WTC11 (cell line): ENCODE data around the gene GBP7. TPM values are rescaled to one million over a fixed set of nuclear protein-coding genes. Genes with fewer than 3 reads are reported as not detected.

Experiments
- ATAC-seq: fragments of 200-7000 bp; cut with Tn5 transposase; 2 replicates; pipeline ENCODE4 v1.10.0; 2021; ENCODE audit warnings: mild to moderate bottlenecking, moderate library complexity
- CTCF ChIA-PET: fragments of 300-600 bp; sonication (Branson Sonifier 250); formaldehyde crosslinking; loops from one replicate; lab custom pipeline; 2021; ENCODE audit warnings: antibody characterized with exemption; lab: Charles Lee
- POLR2A ChIA-PET: fragments of 350-600 bp; sonication (Branson Sonifier 250); formaldehyde crosslinking; loops from one replicate; lab custom pipeline; 2021; ENCODE audit warnings: antibody characterized with exemption; lab: Charles Lee
- DNase-seq: peaks from one replicate; pipeline ENCODE4 v3.0.0; 2021; ENCODE audit warnings: low spot score
- H3K27ac Mint-ChIP-seq: 2 replicates; pipeline ENCODE4 v1.8.0; 2021; ENCODE audit warnings: mixed read lengths
- H3K27me3 Mint-ChIP-seq: 2 replicates; pipeline ENCODE4 v1.8.0; 2021; ENCODE audit warnings: low read depth, mild to moderate bottlenecking, moderate library complexity, mixed read lengths
- H3K36me3 Mint-ChIP-seq: 2 replicates; pipeline ENCODE4 v1.8.0; 2021; ENCODE audit warnings: mixed read lengths
- H3K4me1 Mint-ChIP-seq: 2 replicates; pipeline ENCODE4 v1.8.0; 2022; ENCODE audit warnings: mixed read lengths
- H3K4me3 Mint-ChIP-seq: 2 replicates; pipeline ENCODE4 v1.8.0; 2021; ENCODE audit warnings: mild to moderate bottlenecking, moderate library complexity, mixed read lengths
- H3K9me3 Mint-ChIP-seq: 2 replicates; pipeline ENCODE4 v1.8.0; 2021; ENCODE audit warnings: mixed read lengths
- CREM ChIP-seq: sonication (generic); formaldehyde crosslinking; IDR thresholded peaks from 2 replicates; pipeline ENCODE4 v1.8.1; 2022; ENCODE audit warnings: mild to moderate bottlenecking, missing genetic modification reagents, moderate library complexity
- GABPB1 ChIP-seq: sonication (generic); formaldehyde crosslinking; IDR thresholded peaks from 2 replicates; pipeline ENCODE4 v1.8.1; 2023; ENCODE audit warnings: mild to moderate bottlenecking, missing genetic modification reagents
- NR1H2 ChIP-seq: sonication (generic); formaldehyde crosslinking; IDR thresholded peaks from 2 replicates; pipeline ENCODE4 v1.9.0; 2021; ENCODE audit warnings: mild to moderate bottlenecking, moderate library complexity, missing genetic modification reagents
- RELA ChIP-seq: sonication (generic); formaldehyde crosslinking; IDR thresholded peaks from 2 replicates; pipeline ENCODE4 v1.8.1; 2022; ENCODE audit warnings: missing genetic modification reagents, mild to moderate bottlenecking, borderline replicate concordance
- SOX15 ChIP-seq: fragments of 250-450 bp; sonication (Bioruptor Pico); IDR thresholded peaks from 2 replicates; pipeline ENCODE4 v1.9.0; 2021; ENCODE audit warnings: mild to moderate bottlenecking
- TEAD4 ChIP-seq: sonication (generic); formaldehyde crosslinking; IDR thresholded peaks from 2 replicates; pipeline ENCODE4 v1.8.0; 2022; ENCODE audit warnings: mild to moderate bottlenecking, missing genetic modification reagents
- ZNF232 ChIP-seq: sonication (generic); formaldehyde crosslinking; IDR thresholded peaks from 2 replicates; pipeline ENCODE4 v1.8.0; 2022; ENCODE audit warnings: mild to moderate bottlenecking, missing genetic modification reagents
- ZNF671 ChIP-seq: fragments of 250-450 bp; sonication (Bioruptor Pico); IDR thresholded peaks from 2 replicates; pipeline ENCODE4 v1.8.0; 2021; ENCODE audit warnings: mild to moderate bottlenecking
- total RNA-seq: library from RNA; stranded (reverse); gene quantifications from 3 replicates; pipeline ENCODE4 v1.2.3, GENCODE V29; 2021
- TF ChIP-seq, protein P1 (sequence below): sonication (generic); formaldehyde crosslinking; IDR thresholded peaks from 2 replicates; pipeline ENCODE4 v1.8.0; 2023; ENCODE audit warnings: missing genetic modification reagents, mild to moderate bottlenecking, borderline replicate concordance
- TF ChIP-seq, protein P2 (sequence below): sonication (generic); formaldehyde crosslinking; IDR thresholded peaks from 2 replicates; pipeline ENCODE4 v1.8.1; 2023; ENCODE audit warnings: mild to moderate bottlenecking, missing genetic modification reagents, moderate library complexity
- TF ChIP-seq, protein P3 (sequence below): sonication (generic); formaldehyde crosslinking; IDR thresholded peaks from 2 replicates; pipeline ENCODE4 v1.8.0; 2022; ENCODE audit warnings: mild to moderate bottlenecking, missing genetic modification reagents
- TF ChIP-seq, protein P4 (sequence below): sonication (generic); formaldehyde crosslinking; IDR thresholded peaks from 2 replicates; pipeline ENCODE4 v1.8.1; 2022; ENCODE audit warnings: mild to moderate bottlenecking, missing genetic modification reagents, moderate library complexity, borderline replicate concordance
- TF ChIP-seq, protein P5 (sequence below): fragments of 250-450 bp; sonication (Bioruptor Pico); conservative IDR thresholded peaks from 2 replicates; pipeline ENCODE4 v1.9.0; 2021; ENCODE audit warnings: mild to moderate bottlenecking
- TF ChIP-seq, protein P6 (sequence below): sonication (generic); formaldehyde crosslinking; IDR thresholded peaks from 2 replicates; pipeline ENCODE4 v1.8.0; 2023; ENCODE audit warnings: missing genetic modification reagents
- TF ChIP-seq, protein P7 (sequence below): fragments of 200-600 bp; IDR thresholded peaks from 2 replicates; pipeline ENCODE4 v1.8.0; 2022; ENCODE audit warnings: antibody characterized with exemption
- TF ChIP-seq, protein P8 (sequence below): sonication (generic); formaldehyde crosslinking; IDR thresholded peaks from 2 replicates; pipeline ENCODE4 v1.8.0; 2023; ENCODE audit warnings: mild to moderate bottlenecking, missing genetic modification reagents

The GBP7 gene
- total RNA-seq, 1 experiment from 2014 or later = not detected

DNA sequence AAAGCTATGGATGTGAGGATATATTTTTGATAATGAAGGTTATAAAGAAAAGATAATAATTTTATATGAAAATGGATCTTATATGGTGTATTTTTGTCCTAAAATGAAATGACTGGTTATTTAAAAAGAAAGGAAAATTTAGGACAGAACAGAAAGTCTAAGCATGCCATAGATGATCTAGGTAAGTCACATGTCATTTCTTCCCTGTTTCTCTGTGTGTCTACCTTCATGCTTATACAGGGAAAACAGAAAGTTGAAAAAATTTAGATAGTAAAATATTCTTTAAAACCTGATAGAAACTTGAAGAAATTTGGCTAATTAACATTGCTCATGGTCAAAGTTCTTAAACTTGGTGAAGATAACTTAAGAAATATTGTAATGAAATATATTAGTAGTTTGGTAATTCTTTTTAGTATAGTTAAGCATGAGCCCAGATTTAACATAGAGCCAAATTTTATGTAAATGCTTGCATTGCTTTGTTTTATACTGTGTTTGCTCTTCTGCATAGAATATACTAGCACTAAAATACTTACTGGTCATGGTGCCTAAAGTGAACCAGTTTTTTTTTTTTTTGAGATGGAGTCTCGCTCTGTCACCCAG lies 35.3 kb upstream of the GBP7 start (continued):
- TF ChIP-seq, protein P1, sequence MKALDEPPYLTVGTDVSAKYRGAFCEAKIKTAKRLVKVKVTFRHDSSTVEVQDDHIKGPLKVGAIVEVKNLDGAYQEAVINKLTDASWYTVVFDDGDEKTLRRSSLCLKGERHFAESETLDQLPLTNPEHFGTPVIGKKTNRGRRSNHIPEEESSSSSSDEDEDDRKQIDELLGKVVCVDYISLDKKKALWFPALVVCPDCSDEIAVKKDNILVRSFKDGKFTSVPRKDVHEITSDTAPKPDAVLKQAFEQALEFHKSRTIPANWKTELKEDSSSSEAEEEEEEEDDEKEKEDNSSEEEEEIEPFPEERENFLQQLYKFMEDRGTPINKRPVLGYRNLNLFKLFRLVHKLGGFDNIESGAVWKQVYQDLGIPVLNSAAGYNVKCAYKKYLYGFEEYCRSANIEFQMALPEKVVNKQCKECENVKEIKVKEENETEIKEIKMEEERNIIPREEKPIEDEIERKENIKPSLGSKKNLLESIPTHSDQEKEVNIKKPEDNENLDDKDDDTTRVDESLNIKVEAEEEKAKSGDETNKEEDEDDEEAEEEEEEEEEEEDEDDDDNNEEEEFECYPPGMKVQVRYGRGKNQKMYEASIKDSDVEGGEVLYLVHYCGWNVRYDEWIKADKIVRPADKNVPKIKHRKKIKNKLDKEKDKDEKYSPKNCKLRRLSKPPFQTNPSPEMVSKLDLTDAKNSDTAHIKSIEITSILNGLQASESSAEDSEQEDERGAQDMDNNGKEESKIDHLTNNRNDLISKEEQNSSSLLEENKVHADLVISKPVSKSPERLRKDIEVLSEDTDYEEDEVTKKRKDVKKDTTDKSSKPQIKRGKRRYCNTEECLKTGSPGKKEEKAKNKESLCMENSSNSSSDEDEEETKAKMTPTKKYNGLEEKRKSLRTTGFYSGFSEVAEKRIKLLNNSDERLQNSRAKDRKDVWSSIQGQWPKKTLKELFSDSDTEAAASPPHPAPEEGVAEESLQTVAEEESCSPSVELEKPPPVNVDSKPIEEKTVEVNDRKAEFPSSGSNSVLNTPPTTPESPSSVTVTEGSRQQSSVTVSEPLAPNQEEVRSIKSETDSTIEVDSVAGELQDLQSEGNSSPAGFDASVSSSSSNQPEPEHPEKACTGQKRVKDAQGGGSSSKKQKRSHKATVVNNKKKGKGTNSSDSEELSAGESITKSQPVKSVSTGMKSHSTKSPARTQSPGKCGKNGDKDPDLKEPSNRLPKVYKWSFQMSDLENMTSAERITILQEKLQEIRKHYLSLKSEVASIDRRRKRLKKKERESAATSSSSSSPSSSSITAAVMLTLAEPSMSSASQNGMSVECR (CRISPR knock-in tag) = no peak
- TF ChIP-seq, protein P2, sequence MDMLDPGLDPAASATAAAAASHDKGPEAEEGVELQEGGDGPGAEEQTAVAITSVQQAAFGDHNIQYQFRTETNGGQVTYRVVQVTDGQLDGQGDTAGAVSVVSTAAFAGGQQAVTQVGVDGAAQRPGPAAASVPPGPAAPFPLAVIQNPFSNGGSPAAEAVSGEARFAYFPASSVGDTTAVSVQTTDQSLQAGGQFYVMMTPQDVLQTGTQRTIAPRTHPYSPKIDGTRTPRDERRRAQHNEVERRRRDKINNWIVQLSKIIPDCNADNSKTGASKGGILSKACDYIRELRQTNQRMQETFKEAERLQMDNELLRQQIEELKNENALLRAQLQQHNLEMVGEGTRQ (CRISPR knock-in tag) = no peak
- no peak for TF ChIP-seq SOX15
- TF ChIP-seq, protein P3, sequence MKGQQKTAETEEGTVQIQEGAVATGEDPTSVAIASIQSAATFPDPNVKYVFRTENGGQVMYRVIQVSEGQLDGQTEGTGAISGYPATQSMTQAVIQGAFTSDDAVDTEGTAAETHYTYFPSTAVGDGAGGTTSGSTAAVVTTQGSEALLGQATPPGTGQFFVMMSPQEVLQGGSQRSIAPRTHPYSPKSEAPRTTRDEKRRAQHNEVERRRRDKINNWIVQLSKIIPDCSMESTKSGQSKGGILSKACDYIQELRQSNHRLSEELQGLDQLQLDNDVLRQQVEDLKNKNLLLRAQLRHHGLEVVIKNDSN (CRISPR knock-in tag) = no peak
- TF ChIP-seq, protein P4, sequence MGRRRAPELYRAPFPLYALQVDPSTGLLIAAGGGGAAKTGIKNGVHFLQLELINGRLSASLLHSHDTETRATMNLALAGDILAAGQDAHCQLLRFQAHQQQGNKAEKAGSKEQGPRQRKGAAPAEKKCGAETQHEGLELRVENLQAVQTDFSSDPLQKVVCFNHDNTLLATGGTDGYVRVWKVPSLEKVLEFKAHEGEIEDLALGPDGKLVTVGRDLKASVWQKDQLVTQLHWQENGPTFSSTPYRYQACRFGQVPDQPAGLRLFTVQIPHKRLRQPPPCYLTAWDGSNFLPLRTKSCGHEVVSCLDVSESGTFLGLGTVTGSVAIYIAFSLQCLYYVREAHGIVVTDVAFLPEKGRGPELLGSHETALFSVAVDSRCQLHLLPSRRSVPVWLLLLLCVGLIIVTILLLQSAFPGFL (CRISPR knock-in tag) = no peak

DNA sequence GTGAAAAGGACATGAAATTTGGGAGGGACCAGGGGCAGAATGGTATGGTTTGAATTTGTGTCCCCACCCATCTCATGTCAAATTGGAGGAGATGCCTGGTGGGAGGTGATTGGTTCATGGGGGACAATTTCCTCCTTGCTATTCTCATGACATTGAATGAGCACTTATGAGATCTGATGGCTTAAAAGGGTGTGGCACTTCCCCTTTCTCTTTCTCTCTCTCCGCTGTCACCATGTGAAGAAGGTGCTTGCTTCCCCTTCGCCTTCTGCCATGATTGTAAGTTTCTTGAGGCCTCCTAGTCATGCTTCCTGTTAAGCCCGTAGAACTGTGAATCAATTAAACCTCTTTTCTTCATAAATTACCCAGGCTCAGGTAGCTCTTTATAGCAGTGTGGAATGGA lies 30.6 kb upstream of the GBP7 start:
- H3K4me3 Mint-ChIP-seq = no peak overlapping the region
- H3K9me3 Mint-ChIP-seq = peaks cover 75% of the 10 kb centered on the region
- POLR2A ChIA-PET = no interaction called here
- DNase-seq = no peak
- ATAC-seq = no peak
- H3K27ac Mint-ChIP-seq = no peak overlapping the region
- H3K4me1 Mint-ChIP-seq = no peaks in the 10 kb centered on the region
- peaks cover 39% of the 10 kb centered on the region for H3K36me3 Mint-ChIP-seq
- no peak for TF ChIP-seq ZNF671 (CRISPR knock-in tag)
- TF ChIP-seq, protein P5, sequence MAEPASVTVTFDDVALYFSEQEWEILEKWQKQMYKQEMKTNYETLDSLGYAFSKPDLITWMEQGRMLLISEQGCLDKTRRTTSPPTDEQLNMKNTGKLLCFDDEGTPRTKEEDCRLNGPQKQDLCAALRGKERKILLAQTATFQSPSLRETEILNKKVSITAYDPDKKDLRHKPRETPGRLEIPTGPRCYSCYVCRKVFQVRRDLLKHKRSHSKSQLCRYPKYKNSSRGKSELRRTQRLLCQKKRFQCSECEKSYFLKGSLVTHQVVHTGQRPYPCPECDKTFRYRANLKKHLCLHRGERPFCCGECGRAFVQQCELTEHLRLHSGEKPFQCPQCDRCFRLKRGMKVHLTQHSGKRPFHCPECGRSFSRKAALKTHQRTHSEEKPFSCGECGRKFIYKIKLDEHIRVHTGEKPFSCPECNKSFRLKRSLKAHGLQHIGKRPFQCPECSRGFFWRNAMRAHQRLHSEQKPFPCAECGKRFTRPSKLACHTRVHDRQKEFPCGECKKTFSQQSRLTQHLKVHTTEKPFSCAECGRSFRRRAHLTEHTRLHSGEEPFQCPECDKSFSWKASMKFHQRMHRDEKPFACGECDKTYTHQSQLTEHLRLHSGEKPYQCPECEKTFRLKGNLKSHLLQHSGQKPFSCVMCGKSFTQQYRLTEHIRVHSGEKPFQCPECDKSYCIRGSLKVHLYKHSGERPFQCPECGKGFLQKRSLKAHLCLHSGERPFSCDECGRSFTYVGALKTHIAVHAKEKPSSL (CRISPR knock-in tag) = no peak
- TF ChIP-seq, all 79 proteins: peak for 0
- peaks cover 3% of the 10 kb centered on the region; the same call in 1 of the 2 replicates for H3K27me3 Mint-ChIP-seq
- CTCF ChIA-PET = no interaction called here

DNA sequence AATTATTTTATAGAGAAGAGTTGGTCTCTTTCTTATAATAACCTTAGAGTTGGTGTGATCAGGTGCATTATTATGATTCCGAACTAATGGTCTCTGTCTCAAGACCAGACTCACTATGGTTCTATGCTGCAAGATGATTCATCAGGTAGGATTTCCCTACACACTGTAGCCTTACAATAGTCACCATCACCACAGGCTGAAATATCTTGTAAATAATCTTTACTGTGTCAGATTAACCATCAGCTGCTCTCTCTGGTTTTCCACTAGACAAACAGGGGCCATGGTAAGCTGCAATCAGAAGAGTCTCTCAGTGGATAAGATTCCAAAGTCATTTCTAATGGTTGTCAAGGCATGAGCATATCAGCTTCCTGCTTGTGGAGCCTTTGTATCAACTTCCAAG lies 27.4 kb upstream of the GBP7 start:
- Mint-ChIP-seq H3K9me3 (peaks cover 48% of the 10 kb centered on the region), H3K27me3 (peaks cover 1% of the 10 kb centered on the region; the same call in 1 of the 2 replicates), H3K4me3 (no peak overlapping the region), H3K4me1 (peaks cover 10% of the 10 kb centered on the region), H3K27ac (no peak overlapping the region), H3K36me3 (peaks cover 25% of the 10 kb centered on the region)
- ChIA-PET POLR2A (no interaction called here), CTCF (no interaction called here)
- ATAC-seq = no peak
- no peak for DNase-seq
- TF ChIP-seq, protein P6, sequence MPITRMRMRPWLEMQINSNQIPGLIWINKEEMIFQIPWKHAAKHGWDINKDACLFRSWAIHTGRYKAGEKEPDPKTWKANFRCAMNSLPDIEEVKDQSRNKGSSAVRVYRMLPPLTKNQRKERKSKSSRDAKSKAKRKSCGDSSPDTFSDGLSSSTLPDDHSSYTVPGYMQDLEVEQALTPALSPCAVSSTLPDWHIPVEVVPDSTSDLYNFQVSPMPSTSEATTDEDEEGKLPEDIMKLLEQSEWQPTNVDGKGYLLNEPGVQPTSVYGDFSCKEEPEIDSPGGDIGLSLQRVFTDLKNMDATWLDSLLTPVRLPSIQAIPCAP (CRISPR knock-in tag) = no peak
- TF ChIP-seq, protein P7, sequence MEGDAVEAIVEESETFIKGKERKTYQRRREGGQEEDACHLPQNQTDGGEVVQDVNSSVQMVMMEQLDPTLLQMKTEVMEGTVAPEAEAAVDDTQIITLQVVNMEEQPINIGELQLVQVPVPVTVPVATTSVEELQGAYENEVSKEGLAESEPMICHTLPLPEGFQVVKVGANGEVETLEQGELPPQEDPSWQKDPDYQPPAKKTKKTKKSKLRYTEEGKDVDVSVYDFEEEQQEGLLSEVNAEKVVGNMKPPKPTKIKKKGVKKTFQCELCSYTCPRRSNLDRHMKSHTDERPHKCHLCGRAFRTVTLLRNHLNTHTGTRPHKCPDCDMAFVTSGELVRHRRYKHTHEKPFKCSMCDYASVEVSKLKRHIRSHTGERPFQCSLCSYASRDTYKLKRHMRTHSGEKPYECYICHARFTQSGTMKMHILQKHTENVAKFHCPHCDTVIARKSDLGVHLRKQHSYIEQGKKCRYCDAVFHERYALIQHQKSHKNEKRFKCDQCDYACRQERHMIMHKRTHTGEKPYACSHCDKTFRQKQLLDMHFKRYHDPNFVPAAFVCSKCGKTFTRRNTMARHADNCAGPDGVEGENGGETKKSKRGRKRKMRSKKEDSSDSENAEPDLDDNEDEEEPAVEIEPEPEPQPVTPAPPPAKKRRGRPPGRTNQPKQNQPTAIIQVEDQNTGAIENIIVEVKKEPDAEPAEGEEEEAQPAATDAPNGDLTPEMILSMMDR = no peak
- TF ChIP-seq CREM (CRISPR knock-in tag) (no peak), RELA (CRISPR knock-in tag) (no peak), ZNF232 (no peak), GABPB1 (CRISPR knock-in tag) (no peak), NR1H2 (CRISPR knock-in tag) (no peak), TEAD4 (no peak)
- TF ChIP-seq, protein P8, sequence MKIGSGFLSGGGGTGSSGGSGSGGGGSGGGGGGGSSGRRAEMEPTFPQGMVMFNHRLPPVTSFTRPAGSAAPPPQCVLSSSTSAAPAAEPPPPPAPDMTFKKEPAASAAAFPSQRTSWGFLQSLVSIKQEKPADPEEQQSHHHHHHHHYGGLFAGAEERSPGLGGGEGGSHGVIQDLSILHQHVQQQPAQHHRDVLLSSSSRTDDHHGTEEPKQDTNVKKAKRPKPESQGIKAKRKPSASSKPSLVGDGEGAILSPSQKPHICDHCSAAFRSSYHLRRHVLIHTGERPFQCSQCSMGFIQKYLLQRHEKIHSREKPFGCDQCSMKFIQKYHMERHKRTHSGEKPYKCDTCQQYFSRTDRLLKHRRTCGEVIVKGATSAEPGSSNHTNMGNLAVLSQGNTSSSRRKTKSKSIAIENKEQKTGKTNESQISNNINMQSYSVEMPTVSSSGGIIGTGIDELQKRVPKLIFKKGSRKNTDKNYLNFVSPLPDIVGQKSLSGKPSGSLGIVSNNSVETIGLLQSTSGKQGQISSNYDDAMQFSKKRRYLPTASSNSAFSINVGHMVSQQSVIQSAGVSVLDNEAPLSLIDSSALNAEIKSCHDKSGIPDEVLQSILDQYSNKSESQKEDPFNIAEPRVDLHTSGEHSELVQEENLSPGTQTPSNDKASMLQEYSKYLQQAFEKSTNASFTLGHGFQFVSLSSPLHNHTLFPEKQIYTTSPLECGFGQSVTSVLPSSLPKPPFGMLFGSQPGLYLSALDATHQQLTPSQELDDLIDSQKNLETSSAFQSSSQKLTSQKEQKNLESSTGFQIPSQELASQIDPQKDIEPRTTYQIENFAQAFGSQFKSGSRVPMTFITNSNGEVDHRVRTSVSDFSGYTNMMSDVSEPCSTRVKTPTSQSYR (CRISPR knock-in tag) = no peak
